ENCODE data around the gene POLR2A.
A peak's percentile ranks its signal among the peaks of the same experiment; 100 is the strongest.

The POLR2A gene

DNA sequence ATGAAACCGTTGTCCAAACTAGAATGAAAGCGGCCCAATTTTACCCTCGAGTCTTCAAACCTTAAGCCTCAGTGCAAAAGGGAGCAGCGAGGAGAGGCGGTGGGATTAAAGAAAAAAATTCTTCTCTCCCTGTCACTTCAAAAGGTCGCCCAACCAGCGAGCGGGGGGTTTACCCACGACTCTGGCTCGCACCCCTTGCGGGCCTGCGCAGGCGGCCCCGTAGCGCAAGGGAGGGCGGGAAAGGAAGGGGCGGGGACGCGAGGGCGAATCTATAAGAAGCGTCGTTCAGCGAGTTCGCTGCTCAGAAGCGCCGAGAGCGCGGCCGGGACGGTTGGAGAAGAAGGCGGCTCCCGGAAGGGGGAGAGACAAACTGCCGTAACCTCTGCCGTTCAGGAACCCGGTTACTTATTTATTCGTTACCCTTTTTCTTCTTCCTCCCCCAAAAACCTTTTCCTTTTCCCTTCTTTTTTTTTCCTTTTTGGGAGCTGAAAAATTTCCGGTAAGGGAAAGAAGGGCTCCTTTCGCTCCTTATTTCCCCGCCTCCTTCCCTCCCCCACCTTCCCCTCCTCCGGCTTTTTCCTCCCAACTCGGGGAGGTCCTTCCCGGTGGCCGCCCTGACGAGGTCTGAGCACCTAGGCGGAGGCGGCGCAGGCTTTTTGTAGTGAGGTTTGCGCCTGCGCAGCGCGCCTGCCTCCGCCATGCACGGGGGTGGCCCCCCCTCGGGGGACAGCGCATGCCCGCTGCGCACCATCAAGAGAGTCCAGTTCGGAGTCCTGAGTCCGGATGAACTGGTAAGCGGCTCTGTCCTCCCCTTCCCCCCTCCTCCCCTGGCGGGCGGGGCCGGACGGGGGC, at the start of gene POLR2A:
POLR2A (plus strand) TSS at position 300 of the 852 bp plus-strand sequence.
- peak; percentile 98 for DNase-seq (ENCODE audit: low read depth)

GRCh38 chr17:7435676-7436555, 48.2 kb upstream of the POLR2A start:
- DNase-seq (ENCODE audit: low read depth) = peak; percentile 41

GRCh38 chr17:7436556-7437368, 47.4 kb upstream of the POLR2A start:
- DNase-seq (ENCODE audit: low read depth) = peak; percentile 71

- no peak for DNase-seq (ENCODE audit: low read depth)
These were observed 46.8 kb upstream of the POLR2A start for GRCh38 chr17:7437369-7437863.

- DNase-seq (ENCODE audit: low read depth) = no peak
These were observed 46.1 kb upstream of the POLR2A start for GRCh38 chr17:7437950-7438614.

DNA sequence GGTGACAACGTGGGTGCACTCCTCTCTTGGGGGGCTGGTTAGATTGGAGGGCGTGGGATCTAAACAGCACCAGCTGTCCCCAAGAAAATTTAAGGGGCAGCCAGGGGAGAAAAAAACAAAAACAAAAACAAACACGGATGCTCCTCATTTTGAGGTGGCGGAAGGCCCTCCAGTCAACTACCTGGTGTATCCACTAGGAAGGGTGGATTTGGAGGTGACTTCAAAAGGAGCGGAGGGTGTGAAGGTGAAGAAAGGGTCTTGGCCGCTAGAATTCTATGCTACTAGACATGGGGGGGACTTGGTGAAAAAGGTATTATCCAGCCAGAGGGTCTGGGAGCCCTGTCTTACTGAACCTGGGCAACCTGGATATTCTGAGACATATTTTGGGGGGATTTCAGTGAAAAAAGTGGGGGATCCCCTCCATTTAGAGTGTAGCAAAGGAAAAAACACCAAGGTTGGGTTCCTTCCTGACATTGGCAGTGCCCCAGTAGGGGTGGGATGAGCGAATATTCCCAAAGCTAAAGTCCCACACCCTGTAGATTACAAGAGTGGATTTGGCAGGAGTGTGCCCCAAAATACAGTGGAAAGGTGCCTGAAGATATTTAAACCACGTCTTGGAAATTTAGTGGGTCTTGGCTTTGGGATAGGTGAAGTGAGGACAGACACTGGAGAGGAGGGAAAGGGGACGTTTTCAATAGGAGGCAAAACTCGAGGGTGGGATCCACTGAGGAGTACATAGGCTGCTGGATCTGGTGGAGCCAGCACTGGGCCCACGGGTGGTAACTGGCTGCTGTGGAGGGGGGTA, 45.3 kb upstream of the POLR2A start:
- DNase-seq (ENCODE audit: low read depth) = no peak

GRCh38 chr17:7439462-7440112, 44.6 kb upstream of the POLR2A start, which contains the start of gene FGF11:
FGF11 (plus strand) TSS chr17:7439512; CDS start chr17:7439621, 109 bp downstream.
- no peak for DNase-seq (ENCODE audit: low read depth)

GRCh38 chr17:7440113-7440833, 43.9 kb upstream of the POLR2A start:
- no peak for DNase-seq (ENCODE audit: low read depth)

GRCh38 chr17:7440834-7441195, 43.4 kb upstream of the POLR2A start:
- no peak for DNase-seq (ENCODE audit: low read depth)

- no peak for DNase-seq (ENCODE audit: low read depth)
These were observed 42.9 kb upstream of the POLR2A start for GRCh38 chr17:7441266-7441665.

- no peak for DNase-seq (ENCODE audit: low read depth)
These were observed 42.0 kb upstream of the POLR2A start for GRCh38 chr17:7442142-7442541.

DNA sequence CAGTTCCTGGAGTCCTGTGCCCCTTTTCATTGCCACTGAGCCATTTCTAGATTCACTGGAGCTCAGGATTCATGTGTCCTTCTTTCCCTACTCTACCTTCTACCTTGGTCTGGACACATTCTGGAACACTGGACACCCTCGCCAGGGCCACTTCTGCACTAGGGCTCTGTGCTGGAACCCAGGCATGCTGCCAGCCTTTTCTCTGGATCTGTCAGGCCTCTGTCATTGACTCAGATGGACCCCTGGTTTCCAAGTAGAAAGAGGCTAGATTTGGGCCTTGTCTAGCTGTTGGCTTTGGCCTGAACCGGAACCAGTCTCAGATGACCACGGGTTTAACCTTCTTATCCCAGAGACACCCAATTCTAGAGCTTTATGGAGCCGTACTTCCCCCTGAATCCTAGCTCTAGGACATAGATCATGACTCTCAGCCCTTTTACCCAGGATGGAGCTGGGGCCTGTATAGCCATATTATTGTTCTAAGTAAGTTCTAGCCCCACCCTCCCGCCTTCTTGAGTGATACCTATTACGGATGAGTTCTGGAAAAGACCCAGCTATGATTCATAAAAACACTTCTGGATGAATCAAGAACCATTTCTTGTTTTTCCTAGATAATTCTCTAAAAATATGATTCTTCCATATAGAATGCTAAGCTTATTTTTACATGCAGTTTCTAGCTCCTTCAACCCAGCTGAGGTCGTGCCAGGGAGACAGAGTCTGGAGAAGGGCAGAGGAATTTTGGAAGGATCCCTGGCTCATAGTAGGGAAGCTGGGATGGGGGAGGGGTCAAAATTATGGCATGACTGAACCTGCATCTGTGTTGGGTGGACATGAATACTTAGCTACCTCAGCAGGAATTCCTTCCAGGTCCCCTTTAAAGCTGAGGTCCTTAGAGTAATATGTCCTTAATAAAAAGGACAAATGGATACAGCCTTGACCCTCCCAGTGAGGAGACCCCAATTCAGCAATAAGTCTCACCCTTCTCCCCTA, 40.4 kb upstream of the POLR2A start:
- no peak for DNase-seq (ENCODE audit: low read depth)

DNA sequence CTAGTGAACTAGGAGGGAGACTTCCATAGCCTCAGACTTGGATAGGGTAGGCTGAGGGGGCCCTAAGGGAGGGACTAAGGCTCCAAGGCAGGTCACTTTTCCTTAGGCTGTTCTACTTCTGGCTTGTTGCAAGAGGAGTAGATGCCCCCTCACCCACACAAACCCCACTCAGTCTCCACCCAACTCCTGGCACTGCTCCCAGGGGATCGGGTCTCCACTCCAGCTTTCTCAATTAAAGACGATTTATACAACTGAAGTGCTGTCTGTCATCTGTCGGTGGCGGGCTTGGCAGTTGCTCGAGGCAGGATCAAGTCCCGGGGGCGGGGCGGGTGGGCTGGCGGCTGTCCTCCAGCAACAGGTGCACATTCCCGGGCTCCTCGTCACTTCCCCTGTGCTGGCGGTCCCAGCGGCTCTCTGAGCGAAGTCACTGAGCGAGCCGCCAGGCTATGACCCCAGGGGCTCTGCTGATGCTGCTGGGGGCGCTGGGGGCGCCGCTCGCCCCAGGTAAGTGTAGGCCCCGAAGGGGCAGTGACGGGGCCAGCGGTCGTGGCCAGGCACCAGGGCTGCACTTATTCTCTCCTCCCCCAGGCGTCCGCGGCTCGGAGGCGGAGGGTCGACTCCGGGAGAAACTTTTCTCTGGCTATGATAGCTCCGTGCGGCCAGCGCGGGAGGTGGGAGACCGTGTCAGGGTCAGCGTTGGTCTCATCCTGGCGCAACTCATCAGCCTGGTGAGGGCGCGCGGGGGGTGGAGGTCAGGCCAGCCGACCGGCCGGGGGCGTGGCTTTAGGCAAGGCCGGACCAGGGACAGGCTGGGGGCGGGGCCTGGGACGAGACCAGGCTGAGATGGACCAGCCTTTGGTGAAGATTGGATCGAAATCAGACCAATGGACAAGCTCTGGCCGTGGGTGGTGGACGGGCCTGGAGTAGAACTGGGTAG, 39.2 kb upstream of the POLR2A start, which contains the start of gene CHRNB1:
CHRNB1 (plus strand) TSS at position 380 of the 937 bp plus-strand sequence; CDS start at position 447, 67 bp downstream.
- DNase-seq (ENCODE audit: low read depth) = no peak

GRCh38 chr17:7445619-7445968, 38.6 kb upstream of the POLR2A start:
- no peak for DNase-seq (ENCODE audit: low read depth)

DNA sequence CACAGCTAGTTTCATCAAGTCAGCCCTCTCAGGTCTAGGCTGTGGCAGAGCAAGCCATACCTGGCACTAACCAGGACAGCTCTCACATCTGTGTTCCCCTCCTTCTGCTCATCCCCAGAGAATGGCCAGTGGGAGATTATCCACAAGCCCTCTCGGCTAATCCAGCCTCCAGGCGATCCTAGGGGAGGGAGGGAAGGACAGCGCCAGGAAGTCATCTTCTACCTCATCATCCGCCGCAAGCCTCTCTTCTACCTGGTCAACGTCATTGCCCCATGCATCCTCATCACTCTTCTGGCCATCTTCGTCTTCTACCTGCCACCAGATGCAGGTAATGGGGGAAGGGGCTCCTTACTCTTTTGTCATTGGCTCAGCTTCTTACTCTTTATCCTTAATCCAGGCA, 35.7 kb upstream of the POLR2A start:
- no peak for DNase-seq (ENCODE audit: low read depth)

DNA sequence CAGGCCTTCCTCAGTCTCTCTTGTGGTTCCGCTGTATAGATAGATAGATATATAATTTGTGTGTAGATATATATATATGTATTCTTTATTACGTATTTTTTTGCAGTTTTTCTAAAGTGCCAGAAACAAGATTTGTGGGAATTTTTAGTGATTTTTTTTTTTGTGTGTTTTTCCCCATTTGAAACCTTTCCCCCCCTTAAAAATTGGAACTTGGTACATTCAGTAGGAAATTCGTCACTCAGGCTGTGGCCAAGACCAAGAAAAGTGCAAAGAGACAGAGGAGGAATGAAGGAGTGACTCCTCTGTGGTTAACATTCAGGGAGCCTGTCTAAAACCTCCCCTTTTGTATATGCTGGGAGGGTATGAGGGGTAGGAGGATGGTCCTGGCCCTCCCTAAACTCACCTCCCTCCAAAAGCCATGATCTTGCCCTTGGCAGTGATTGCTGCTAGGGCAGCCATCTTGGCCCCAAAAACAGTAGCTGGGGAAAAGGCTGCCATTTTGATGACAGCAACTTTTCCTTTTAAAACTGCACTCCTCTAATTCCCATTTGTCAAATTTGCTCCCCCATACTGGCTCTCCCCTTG, 24.1 kb upstream of the POLR2A start:
- DNase-seq (ENCODE audit: low read depth) = no peak

All from stimulated activated CD8-positive, alpha-beta memory T cell treated with anti-CD3 and anti-CD28 coated beads, Interleukin-12 subunit alpha, Interleukin-12 subunit beta, amount 100 ng/mL, for 4 hours (primary cell).